Measurements from ENCODE around the gene UMAD1.

GRCh38 chr7:7652798-7653540 is 12.4 kb downstream of the UMAD1 start:
- TF ChIP-seq CTCF (IDR thresholded peaks at IDR 0.05) (no peak), REST (IDR thresholded peaks at IDR 0.05; ENCODE audit: low read depth, low read length) (no peak), FOSL2 (IDR thresholded peaks at IDR 0.05; ENCODE audit: borderline replicate concordance, low read depth) (no peak), CHD2 (IDR thresholded peaks at IDR 0.05; ENCODE audit: low read length, partially characterized antibody) (no peak), TAF1 (IDR thresholded peaks at IDR 0.05; ENCODE audit: borderline replicate concordance, low read depth, low read length) (no peak), USF2 (IDR thresholded peaks at IDR 0.05; ENCODE audit: borderline replicate concordance, low read depth, low read length) (no peak)
